Gastrocnemius medialis (tissue), 4 donors: ENCODE results near the gene USP2.

Experiments used
- POLR2A ChIP-seq, 2 donors: fragments of 450-650 bp; IDR thresholded peaks; one replicate each; pipeline ENCODE4 v1.6.1; 2017; ENCODE audit warnings: antibody characterized with exemption in 2 of 2, mild to moderate bottlenecking in 2 of 2, moderate library complexity in 2 of 2
- TF ChIP-seq, protein P1 (sequence below), 5 experiments: fragments of 450-650 bp in 3 of 5; fragments of 200-600 bp in 2 of 5; sonication (generic) in 2 of 5; IDR thresholded peaks in 4 of 5; conservative IDR thresholded peaks in 1 of 5; 1 replicate in 4 of 5; 2 replicates in 1 of 5; pipeline ENCODE4 v1.5.1; 2016 to 2019; ENCODE audit warnings: antibody characterized with exemption in 5 of 5, mild to moderate bottlenecking in 3 of 5, moderate library complexity in 3 of 5

DNA sequence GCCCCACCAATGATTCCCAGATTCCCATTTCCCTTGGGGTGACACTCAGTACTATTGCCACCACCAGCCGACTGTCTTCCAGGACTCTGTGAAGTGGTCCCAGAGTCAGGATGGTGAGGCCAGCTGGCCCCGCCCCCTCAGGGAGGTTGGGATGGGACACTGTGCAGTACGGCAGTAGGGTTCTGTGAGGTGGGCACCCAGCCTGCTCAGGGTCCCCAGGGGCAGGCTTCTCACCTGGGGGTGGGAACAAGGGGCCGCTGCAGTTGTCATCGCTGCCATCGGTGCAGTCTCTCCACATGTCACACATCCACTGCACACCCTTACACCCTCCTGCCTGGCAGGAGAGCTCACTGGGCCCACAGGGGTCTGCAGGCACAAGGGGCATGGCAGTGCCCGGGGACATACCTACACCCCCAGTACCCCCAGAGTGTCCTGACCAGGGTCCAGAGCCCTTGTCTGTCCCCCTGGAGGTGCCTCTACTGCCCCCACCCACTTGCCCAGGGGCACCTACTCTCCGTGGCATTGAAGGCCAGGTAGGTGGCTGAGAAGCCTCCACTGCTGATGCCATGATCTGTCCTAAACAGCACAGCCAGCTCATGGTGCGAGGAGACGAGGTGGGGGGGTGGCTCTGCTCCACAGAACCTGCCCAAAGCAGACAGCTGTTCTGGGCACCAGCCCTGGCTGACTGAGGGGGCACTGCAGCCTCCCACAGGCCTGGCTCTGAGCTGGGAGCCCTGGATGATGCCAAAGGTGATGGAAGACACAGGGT, 38.9 kb downstream of the USP2 start:
- TF ChIP-seq, protein P1, sequence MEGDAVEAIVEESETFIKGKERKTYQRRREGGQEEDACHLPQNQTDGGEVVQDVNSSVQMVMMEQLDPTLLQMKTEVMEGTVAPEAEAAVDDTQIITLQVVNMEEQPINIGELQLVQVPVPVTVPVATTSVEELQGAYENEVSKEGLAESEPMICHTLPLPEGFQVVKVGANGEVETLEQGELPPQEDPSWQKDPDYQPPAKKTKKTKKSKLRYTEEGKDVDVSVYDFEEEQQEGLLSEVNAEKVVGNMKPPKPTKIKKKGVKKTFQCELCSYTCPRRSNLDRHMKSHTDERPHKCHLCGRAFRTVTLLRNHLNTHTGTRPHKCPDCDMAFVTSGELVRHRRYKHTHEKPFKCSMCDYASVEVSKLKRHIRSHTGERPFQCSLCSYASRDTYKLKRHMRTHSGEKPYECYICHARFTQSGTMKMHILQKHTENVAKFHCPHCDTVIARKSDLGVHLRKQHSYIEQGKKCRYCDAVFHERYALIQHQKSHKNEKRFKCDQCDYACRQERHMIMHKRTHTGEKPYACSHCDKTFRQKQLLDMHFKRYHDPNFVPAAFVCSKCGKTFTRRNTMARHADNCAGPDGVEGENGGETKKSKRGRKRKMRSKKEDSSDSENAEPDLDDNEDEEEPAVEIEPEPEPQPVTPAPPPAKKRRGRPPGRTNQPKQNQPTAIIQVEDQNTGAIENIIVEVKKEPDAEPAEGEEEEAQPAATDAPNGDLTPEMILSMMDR (IDR thresholded peaks at IDR 0.05 in 4 of 5, conservative IDR thresholded peaks at IDR 0.05 in 1 of 5) = no peak
- TF ChIP-seq POLR2A (IDR thresholded peaks at IDR 0.05) = no peak
